ENCODE data around the gene RAB8B. TPM values are rescaled to one million over a fixed set of nuclear protein-coding genes. Genes with fewer than 3 reads are reported as not detected.

RAB8B gene
- total and polyA plus RNA-seq, 4 donors: 3.8 to 26.5 (median 7.6) TPM

DNA sequence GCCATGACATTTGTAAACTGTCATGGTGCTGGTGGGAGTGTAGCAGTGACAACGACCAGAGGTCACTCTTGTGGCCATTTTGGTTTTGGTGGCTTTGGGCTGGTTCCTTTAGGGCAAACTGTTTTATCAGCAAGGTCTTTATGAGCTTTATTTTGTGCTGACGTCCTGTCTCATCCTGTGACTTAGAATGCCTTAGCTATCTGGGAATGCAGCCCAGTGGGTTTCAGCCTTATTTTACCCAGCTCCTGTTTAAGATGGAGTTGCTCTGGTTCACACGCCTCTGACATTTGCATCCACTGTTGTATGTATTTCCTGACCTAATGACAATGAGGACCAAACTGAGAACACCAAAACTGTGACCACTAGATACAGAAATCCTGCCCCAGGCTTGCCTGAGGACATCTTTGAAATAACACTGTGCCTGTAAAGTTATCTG is 37.6 kb downstream of the RAB8B start:
- no peaks in the 10 kb centered on the region for H3K27me3 ChIP-seq (ENCODE audit: control insufficient read depth in 4 of 4, insufficient read depth in 4 of 4, low read length in 3 of 4)
- H3K9ac ChIP-seq (ENCODE audit: low read depth in 1 of 2, low read length in 2 of 2): no peak overlapping the region
- H3K4me3 ChIP-seq (ENCODE audit: low read depth in 1 of 3, low read length in 3 of 3): no peak overlapping the region
- DNase-seq (ENCODE audit: low spot score): no peak
- H3K27ac ChIP-seq (ENCODE audit: low read depth in 1 of 2, low read length in 2 of 2): no peak overlapping the region
- no peaks in the 10 kb centered on the region for H3K36me3 ChIP-seq (ENCODE audit: control insufficient read depth in 4 of 4, insufficient read depth in 3 of 4, low read depth in 1 of 4, low read length in 3 of 4)
- WGBS: 81% methylated on average over 3 of the region's 3 CpGs
- TF ChIP-seq, protein P1, sequence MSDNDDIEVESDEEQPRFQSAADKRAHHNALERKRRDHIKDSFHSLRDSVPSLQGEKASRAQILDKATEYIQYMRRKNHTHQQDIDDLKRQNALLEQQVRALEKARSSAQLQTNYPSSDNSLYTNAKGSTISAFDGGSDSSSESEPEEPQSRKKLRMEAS (IDR thresholded peaks at IDR 0.05): no peak
- TF ChIP-seq, protein P2, sequence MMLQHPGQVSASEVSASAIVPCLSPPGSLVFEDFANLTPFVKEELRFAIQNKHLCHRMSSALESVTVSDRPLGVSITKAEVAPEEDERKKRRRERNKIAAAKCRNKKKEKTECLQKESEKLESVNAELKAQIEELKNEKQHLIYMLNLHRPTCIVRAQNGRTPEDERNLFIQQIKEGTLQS (IDR thresholded peaks at IDR 0.05): no peak
- TF ChIP-seq JUND (IDR thresholded peaks at IDR 0.05) (no peak), TAF1 (conservative IDR thresholded peaks at IDR 0.05) (no peak), RAD21 (IDR thresholded peaks at IDR 0.05) (no peak), GABPA (IDR thresholded peaks at IDR 0.05 in 1 of 2, conservative IDR thresholded peaks at IDR 0.05 in 1 of 2) (no peak), FOXA1 (IDR thresholded peaks at IDR 0.05) (no peak), YY1 (IDR thresholded peaks at IDR 0.05) (no peak), SP1 (IDR thresholded peaks at IDR 0.05) (no peak)
- TF ChIP-seq, protein P3, sequence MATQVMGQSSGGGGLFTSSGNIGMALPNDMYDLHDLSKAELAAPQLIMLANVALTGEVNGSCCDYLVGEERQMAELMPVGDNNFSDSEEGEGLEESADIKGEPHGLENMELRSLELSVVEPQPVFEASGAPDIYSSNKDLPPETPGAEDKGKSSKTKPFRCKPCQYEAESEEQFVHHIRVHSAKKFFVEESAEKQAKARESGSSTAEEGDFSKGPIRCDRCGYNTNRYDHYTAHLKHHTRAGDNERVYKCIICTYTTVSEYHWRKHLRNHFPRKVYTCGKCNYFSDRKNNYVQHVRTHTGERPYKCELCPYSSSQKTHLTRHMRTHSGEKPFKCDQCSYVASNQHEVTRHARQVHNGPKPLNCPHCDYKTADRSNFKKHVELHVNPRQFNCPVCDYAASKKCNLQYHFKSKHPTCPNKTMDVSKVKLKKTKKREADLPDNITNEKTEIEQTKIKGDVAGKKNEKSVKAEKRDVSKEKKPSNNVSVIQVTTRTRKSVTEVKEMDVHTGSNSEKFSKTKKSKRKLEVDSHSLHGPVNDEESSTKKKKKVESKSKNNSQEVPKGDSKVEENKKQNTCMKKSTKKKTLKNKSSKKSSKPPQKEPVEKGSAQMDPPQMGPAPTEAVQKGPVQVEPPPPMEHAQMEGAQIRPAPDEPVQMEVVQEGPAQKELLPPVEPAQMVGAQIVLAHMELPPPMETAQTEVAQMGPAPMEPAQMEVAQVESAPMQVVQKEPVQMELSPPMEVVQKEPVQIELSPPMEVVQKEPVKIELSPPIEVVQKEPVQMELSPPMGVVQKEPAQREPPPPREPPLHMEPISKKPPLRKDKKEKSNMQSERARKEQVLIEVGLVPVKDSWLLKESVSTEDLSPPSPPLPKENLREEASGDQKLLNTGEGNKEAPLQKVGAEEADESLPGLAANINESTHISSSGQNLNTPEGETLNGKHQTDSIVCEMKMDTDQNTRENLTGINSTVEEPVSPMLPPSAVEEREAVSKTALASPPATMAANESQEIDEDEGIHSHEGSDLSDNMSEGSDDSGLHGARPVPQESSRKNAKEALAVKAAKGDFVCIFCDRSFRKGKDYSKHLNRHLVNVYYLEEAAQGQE (IDR thresholded peaks at IDR 0.05): no peak
- no peaks in the 10 kb centered on the region for H3K4me1 ChIP-seq (ENCODE audit: control insufficient read depth in 4 of 4, insufficient read depth in 4 of 4, low read length in 3 of 4)
- no peaks in the 10 kb centered on the region for H3K9me3 ChIP-seq (ENCODE audit: control insufficient read depth in 4 of 4, low read length in 3 of 4)

DNA sequence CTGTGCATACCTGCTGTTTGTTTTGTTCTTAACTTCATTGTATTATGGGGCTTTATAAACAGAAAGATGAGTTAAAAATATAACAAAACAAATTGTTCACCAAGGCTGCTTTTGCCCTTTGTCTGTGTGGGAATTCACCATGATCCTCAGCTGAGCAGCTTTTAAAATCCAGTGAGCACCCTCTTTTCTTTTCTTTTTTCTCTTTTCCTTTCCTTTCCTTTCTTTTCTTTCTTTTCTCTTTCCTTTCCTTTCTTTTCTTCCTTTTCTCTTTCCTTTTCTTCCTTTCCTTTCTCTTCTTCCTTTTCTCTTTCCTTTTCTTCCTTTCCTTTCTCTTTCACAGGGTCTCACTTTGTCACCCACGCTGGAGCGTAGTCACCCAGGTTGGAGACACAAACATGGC is 38.3 kb downstream of the RAB8B start:
- no peak overlapping the region for H3K4me3 ChIP-seq (ENCODE audit: low read depth in 1 of 3, low read length in 3 of 3)
- DNase-seq (ENCODE audit: low spot score): no peak
- H3K4me1 ChIP-seq (ENCODE audit: control insufficient read depth in 4 of 4, insufficient read depth in 4 of 4, low read length in 3 of 4): no peaks in the 10 kb centered on the region
- no peaks in the 10 kb centered on the region for H3K9me3 ChIP-seq (ENCODE audit: control insufficient read depth in 4 of 4, low read length in 3 of 4)
- TF ChIP-seq, protein P4, sequence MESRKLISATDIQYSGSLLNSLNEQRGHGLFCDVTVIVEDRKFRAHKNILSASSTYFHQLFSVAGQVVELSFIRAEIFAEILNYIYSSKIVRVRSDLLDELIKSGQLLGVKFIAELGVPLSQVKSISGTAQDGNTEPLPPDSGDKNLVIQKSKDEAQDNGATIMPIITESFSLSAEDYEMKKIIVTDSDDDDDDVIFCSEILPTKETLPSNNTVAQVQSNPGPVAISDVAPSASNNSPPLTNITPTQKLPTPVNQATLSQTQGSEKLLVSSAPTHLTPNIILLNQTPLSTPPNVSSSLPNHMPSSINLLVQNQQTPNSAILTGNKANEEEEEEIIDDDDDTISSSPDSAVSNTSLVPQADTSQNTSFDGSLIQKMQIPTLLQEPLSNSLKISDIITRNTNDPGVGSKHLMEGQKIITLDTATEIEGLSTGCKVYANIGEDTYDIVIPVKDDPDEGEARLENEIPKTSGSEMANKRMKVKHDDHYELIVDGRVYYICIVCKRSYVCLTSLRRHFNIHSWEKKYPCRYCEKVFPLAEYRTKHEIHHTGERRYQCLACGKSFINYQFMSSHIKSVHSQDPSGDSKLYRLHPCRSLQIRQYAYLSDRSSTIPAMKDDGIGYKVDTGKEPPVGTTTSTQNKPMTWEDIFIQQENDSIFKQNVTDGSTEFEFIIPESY (IDR thresholded peaks at IDR 0.05): no peak
- no peak for TF ChIP-seq RAD21 (IDR thresholded peaks at IDR 0.05)
- no peak for TF ChIP-seq JUND (IDR thresholded peaks at IDR 0.05)
- no peak for TF ChIP-seq SP1 (IDR thresholded peaks at IDR 0.05)
- TF ChIP-seq FOXA2 (IDR thresholded peaks at IDR 0.05): no peak
- no peak for TF ChIP-seq EGR1 (IDR thresholded peaks at IDR 0.05; ENCODE audit: low read depth in 2 of 2)
- TF ChIP-seq HNF4A (conservative IDR thresholded peaks at IDR 0.05): no peak
- no peak for TF ChIP-seq TAF1 (conservative IDR thresholded peaks at IDR 0.05)
- TF ChIP-seq, protein P2 (IDR thresholded peaks at IDR 0.05): no peak
- TF ChIP-seq, protein P1 (IDR thresholded peaks at IDR 0.05): no peak
- no peak for TF ChIP-seq FOXA1 (IDR thresholded peaks at IDR 0.05)
- TF ChIP-seq, protein P3 (IDR thresholded peaks at IDR 0.05): no peak
- no peak for TF ChIP-seq NR2F2 (IDR thresholded peaks at IDR 0.05)
- no peak for TF ChIP-seq HNF4G (IDR thresholded peaks at IDR 0.05)
- TF ChIP-seq, protein P5, sequence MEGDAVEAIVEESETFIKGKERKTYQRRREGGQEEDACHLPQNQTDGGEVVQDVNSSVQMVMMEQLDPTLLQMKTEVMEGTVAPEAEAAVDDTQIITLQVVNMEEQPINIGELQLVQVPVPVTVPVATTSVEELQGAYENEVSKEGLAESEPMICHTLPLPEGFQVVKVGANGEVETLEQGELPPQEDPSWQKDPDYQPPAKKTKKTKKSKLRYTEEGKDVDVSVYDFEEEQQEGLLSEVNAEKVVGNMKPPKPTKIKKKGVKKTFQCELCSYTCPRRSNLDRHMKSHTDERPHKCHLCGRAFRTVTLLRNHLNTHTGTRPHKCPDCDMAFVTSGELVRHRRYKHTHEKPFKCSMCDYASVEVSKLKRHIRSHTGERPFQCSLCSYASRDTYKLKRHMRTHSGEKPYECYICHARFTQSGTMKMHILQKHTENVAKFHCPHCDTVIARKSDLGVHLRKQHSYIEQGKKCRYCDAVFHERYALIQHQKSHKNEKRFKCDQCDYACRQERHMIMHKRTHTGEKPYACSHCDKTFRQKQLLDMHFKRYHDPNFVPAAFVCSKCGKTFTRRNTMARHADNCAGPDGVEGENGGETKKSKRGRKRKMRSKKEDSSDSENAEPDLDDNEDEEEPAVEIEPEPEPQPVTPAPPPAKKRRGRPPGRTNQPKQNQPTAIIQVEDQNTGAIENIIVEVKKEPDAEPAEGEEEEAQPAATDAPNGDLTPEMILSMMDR (IDR thresholded peaks at IDR 0.05; ENCODE audit: low read depth, low read length, missing input control): no peak
- TF ChIP-seq RXRA (IDR thresholded peaks at IDR 0.05): no peak
- TF ChIP-seq GABPA (IDR thresholded peaks at IDR 0.05 in 1 of 2, conservative IDR thresholded peaks at IDR 0.05 in 1 of 2): no peak
- no peak for TF ChIP-seq YY1 (IDR thresholded peaks at IDR 0.05)
- 98% methylated on average over 2 of the region's 2 CpGs for WGBS
- H3K36me3 ChIP-seq (ENCODE audit: control insufficient read depth in 4 of 4, insufficient read depth in 3 of 4, low read depth in 1 of 4, low read length in 3 of 4): no peaks in the 10 kb centered on the region
- no peak overlapping the region for H3K9ac ChIP-seq (ENCODE audit: low read depth in 1 of 2, low read length in 2 of 2)
- H3K27me3 ChIP-seq (ENCODE audit: control insufficient read depth in 4 of 4, insufficient read depth in 4 of 4, low read length in 3 of 4): no peaks in the 10 kb centered on the region
- no peak overlapping the region for H3K27ac ChIP-seq (ENCODE audit: low read depth in 1 of 2, low read length in 2 of 2)
